SK-N-SH treated with all-trans-retinoic acid at 6 μM for 48 hours (cell line): ENCODE data around the gene USP17L27.
A peak's percentile ranks its signal among the peaks of the same experiment; 100 is the strongest.
"Not testable (repeated sequence)": the region's sequence is repeated elsewhere in the genome, so short reads cannot be mapped to it uniquely, and the experiment has no call there.

Experiments
- ATAC-seq: fragments of 200-7000 bp; cut with Tn5 transposase; 3 replicates; pipeline ENCODE4 v1.9.1; 2020; ENCODE audit warnings: mild to moderate bottlenecking, moderate library complexity
- ARNTL ChIP-seq: fragments of 450-650 bp; formaldehyde crosslinking; IDR thresholded peaks from 2 replicates; pipeline ENCODE4 v1.5.0; 2020; ENCODE audit warnings: low read depth, mild to moderate bottlenecking, moderate library complexity, borderline replicate concordance
- BACH2 ChIP-seq: fragments of 250-450 bp; sonication (Bioruptor Pico); IDR thresholded peaks from 2 replicates; pipeline ENCODE4 v1.9.0; 2021; ENCODE audit warnings: mild to moderate bottlenecking, borderline replicate concordance
- ESRRG ChIP-seq: fragments of 250-450 bp; sonication (Bioruptor Pico); IDR thresholded peaks from 2 replicates; pipeline ENCODE4 v1.6.1; 2021; ENCODE audit warnings: mild to moderate bottlenecking
- GLIS3 ChIP-seq: fragments of 250-450 bp; sonication (Bioruptor Pico); IDR thresholded peaks from 2 replicates; pipeline ENCODE4 v1.5.0; 2020; ENCODE audit warnings: mild to moderate bottlenecking, moderate library complexity
- ISL1 ChIP-seq: fragments of 250-450 bp; sonication (Bioruptor Pico); IDR thresholded peaks from 2 replicates; pipeline ENCODE4 v2.1.2; 2022; ENCODE audit warnings: mild to moderate bottlenecking, moderate library complexity
- PPARA ChIP-seq: fragments of 250-450 bp; sonication (Bioruptor Pico); IDR thresholded peaks from 2 replicates; pipeline ENCODE4 v1.5.0; 2020; ENCODE audit warnings: mild to moderate bottlenecking, borderline replicate concordance
- RARB ChIP-seq: fragments of 250-450 bp; sonication (Bioruptor Pico); IDR thresholded peaks from 2 replicates; pipeline ENCODE4 v1.8.0; 2021; ENCODE audit warnings: mild to moderate bottlenecking, moderate library complexity
- SNAI2 ChIP-seq: fragments of 250-450 bp; sonication (Bioruptor Pico); IDR thresholded peaks from 2 replicates; pipeline ENCODE4 v1.5.0; 2020; ENCODE audit warnings: mild to moderate bottlenecking, moderate library complexity
- TCF4 ChIP-seq: fragments of 250-450 bp; sonication (Bioruptor Pico); IDR thresholded peaks from 2 replicates; pipeline ENCODE4 v1.8.0; 2021; ENCODE audit warnings: mild to moderate bottlenecking, moderate library complexity, borderline replicate concordance
- ZC3H10 ChIP-seq: fragments of 250-450 bp; sonication (Bioruptor Pico); IDR thresholded peaks from 2 replicates; pipeline ENCODE4 v1.5.1; 2021; ENCODE audit warnings: mild to moderate bottlenecking, moderate library complexity
- ZFP3 ChIP-seq: fragments of 250-450 bp; sonication (Bioruptor Pico); IDR thresholded peaks from 2 replicates; pipeline ENCODE4 v1.5.0; 2020; ENCODE audit warnings: mild to moderate bottlenecking, moderate library complexity
- ZFP30 ChIP-seq: fragments of 450-650 bp; formaldehyde crosslinking; IDR thresholded peaks from 2 replicates; pipeline ENCODE4 v1.5.0; 2022; ENCODE audit warnings: mild to moderate bottlenecking, moderate library complexity
- ZNF565 ChIP-seq: fragments of 450-650 bp; formaldehyde crosslinking; conservative IDR thresholded peaks from 2 replicates; pipeline ENCODE4 v1.5.0; 2020; ENCODE audit warnings: low read depth, mild to moderate bottlenecking, moderate library complexity
- ZNF8 ChIP-seq: fragments of 450-650 bp; formaldehyde crosslinking; IDR thresholded peaks from 2 replicates; pipeline ENCODE4 v1.5.0; 2020; ENCODE audit warnings: mild to moderate bottlenecking, moderate library complexity
- TF ChIP-seq, protein P1 (sequence below): fragments of 250-450 bp; sonication (Bioruptor Pico); IDR thresholded peaks from 2 replicates; pipeline ENCODE4 v1.8.0; 2020; ENCODE audit warnings: mild to moderate bottlenecking, moderate library complexity, borderline replicate concordance
- TF ChIP-seq, protein P2 (sequence below): fragments of 250-450 bp; sonication (Bioruptor Pico); IDR thresholded peaks from 2 replicates; pipeline ENCODE4 v1.5.1; 2021; ENCODE audit warnings: mild to moderate bottlenecking, moderate library complexity

The USP17L27 gene, protein sequence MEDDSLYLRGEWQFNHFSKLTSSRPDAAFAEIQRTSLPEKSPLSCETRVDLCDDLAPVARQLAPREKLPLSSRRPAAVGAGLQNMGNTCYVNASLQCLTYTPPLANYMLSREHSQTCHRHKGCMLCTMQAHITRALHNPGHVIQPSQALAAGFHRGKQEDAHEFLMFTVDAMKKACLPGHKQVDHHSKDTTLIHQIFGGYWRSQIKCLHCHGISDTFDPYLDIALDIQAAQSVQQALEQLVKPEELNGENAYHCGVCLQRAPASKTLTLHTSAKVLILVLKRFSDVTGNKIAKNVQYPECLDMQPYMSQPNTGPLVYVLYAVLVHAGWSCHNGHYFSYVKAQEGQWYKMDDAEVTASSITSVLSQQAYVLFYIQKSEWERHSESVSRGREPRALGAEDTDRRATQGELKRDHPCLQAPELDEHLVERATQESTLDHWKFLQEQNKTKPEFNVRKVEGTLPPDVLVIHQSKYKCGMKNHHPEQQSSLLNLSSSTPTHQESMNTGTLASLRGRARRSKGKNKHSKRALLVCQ

DNA sequence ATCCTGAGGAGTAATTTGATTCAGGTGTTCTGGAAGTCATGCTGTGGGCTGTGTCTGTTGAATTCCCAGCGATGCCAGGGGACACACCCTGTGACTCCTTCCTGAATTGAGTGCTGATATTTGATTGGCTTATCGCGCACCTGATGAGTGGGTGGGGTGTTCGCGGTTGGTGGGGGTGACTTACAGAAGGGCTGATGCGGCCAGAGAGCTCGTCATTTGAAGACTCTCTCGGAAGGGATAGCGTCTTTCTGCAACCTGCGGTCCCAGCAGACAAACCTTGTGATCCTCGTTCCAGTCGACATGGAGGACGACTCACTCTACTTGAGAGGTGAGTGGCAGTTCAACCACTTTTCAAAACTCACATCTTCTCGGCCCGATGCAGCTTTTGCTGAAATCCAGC is at the start of gene USP17L27:
Gene USP17L27 (plus strand): TSS at position 301 of the 400 bp plus-strand sequence. CDS start 0 bp downstream, at position 301.
- not testable (repeated sequence) for ATAC-seq

DNA sequence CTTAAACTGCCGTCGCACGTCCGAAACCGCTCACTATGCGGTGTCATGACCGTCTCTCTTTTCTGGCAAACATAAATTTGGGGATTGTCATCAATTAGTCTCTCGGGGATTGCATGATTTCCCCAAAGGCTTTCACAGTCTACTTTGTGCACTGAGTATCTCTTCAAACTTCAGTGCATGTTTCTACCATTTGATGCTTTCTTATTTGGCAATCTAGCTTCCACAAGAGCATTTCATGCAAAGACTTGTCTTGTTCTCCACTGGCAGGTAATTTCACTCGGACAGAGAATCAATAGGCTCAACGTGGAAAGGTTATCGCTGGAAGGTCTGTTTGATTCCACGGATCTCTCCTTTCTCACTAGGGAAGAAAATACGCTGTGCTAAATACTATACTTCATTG is 19.8 kb upstream of the USP17L27 start:
- not testable (repeated sequence) for ATAC-seq

DNA sequence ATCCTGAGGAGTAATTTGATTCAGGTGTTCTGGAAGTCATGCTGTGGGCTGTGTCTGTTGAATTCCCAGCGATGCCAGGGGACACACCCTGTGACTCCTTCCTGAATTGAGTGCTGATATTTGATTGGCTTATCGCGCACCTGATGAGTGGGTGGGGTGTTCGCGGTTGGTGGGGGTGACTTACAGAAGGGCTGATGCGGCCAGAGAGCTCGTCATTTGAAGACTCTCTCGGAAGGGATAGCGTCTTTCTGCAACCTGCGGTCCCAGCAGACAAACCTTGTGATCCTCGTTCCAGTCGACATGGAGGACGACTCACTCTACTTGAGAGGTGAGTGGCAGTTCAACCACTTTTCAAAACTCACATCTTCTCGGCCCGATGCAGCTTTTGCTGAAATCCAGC is 19.1 kb upstream of the USP17L27 start, which contains the start of gene USP17L24:
Gene USP17L24 (plus strand): TSS at position 301 of the 400 bp plus-strand sequence. CDS start 0 bp downstream, at position 301.
- not testable (repeated sequence) for ATAC-seq

DNA sequence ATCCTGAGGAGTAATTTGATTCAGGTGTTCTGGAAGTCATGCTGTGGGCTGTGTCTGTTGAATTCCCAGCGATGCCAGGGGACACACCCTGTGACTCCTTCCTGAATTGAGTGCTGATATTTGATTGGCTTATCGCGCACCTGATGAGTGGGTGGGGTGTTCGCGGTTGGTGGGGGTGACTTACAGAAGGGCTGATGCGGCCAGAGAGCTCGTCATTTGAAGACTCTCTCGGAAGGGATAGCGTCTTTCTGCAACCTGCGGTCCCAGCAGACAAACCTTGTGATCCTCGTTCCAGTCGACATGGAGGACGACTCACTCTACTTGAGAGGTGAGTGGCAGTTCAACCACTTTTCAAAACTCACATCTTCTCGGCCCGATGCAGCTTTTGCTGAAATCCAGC is 14.3 kb upstream of the USP17L27 start, which contains the start of gene USP17L25:
Gene USP17L25 (plus strand): TSS at position 301 of the 400 bp plus-strand sequence. CDS start 0 bp downstream, at position 301.
- ATAC-seq = not testable (repeated sequence)

DNA sequence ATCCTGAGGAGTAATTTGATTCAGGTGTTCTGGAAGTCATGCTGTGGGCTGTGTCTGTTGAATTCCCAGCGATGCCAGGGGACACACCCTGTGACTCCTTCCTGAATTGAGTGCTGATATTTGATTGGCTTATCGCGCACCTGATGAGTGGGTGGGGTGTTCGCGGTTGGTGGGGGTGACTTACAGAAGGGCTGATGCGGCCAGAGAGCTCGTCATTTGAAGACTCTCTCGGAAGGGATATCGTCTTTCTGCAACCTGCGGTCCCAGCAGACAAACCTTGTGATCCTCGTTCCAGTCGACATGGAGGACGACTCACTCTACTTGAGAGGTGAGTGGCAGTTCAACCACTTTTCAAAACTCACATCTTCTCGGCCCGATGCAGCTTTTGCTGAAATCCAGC is 9.6 kb upstream of the USP17L27 start, which contains the start of gene USP17L26:
Gene USP17L26 (plus strand): TSS at position 301 of the 400 bp plus-strand sequence. CDS start 0 bp downstream, at position 301.
- ATAC-seq = not testable (repeated sequence)

DNA sequence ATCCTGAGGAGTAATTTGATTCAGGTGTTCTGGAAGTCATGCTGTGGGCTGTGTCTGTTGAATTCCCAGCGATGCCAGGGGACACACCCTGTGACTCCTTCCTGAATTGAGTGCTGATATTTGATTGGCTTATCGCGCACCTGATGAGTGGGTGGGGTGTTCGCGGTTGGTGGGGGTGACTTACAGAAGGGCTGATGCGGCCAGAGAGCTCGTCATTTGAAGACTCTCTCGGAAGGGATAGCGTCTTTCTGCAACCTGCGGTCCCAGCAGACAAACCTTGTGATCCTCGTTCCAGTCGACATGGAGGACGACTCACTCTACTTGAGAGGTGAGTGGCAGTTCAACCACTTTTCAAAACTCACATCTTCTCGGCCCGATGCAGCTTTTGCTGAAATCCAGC is 4.8 kb upstream of the USP17L27 start, which contains the start of gene USP17L5:
Gene USP17L5 (plus strand): TSS at position 301 of the 400 bp plus-strand sequence. CDS start 0 bp downstream, at position 301.
- ATAC-seq = not testable (repeated sequence)

DNA sequence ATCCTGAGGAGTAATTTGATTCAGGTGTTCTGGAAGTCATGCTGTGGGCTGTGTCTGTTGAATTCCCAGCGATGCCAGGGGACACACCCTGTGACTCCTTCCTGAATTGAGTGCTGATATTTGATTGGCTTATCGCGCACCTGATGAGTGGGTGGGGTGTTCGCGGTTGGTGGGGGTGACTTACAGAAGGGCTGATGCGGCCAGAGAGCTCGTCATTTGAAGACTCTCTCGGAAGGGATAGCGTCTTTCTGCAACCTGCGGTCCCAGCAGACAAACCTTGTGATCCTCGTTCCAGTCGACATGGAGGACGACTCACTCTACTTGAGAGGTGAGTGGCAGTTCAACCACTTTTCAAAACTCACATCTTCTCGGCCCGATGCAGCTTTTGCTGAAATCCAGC is 4.6 kb downstream of the USP17L27 start, which contains the start of gene USP17L28:
Gene USP17L28 (plus strand): TSS at position 301 of the 400 bp plus-strand sequence. CDS start 0 bp downstream, at position 301.
- not testable (repeated sequence) for ATAC-seq

DNA sequence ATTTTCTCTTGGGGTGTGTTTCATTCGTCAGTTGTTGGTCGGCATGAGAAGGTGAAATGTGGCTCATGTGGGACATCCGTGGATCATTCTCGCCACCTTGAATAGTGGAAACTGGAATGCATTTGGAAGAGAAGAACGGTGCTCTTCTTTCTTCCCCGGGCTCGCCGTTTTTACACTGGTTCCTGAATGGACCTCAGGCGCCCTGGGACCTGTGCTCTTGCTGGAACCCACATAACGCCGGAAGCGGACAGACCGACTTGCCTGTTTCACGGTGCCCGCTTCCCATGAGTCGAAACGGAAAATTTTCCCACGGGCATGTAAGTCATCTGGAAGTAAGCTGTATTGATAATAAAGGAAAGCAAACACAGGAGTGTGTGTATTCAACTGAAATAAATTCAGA is 6.9 kb downstream of the USP17L27 start:
- ATAC-seq = not testable (repeated sequence)

DNA sequence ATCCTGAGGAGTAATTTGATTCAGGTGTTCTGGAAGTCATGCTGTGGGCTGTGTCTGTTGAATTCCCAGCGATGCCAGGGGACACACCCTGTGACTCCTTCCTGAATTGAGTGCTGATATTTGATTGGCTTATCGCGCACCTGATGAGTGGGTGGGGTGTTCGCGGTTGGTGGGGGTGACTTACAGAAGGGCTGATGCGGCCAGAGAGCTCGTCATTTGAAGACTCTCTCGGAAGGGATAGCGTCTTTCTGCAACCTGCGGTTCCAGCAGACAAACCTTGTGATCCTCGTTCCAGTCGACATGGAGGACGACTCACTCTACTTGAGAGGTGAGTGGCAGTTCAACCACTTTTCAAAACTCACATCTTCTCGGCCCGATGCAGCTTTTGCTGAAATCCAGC is 9.4 kb downstream of the USP17L27 start, which contains the start of gene USP17L29:
Gene USP17L29 (plus strand): TSS at position 301 of the 400 bp plus-strand sequence. CDS start 0 bp downstream, at position 301.
- ATAC-seq = not testable (repeated sequence)

DNA sequence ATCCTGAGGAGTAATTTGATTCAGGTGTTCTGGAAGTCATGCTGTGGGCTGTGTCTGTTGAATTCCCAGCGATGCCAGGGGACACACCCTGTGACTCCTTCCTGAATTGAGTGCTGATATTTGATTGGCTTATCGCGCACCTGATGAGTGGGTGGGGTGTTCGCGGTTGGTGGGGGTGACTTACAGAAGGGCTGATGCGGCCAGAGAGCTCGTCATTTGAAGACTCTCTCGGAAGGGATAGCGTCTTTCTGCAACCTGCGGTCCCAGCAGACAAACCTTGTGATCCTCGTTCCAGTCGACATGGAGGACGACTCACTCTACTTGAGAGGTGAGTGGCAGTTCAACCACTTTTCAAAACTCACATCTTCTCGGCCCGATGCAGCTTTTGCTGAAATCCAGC is 18.9 kb downstream of the USP17L27 start, which contains the start of gene USP17L30:
Gene USP17L30 (plus strand): TSS at position 301 of the 400 bp plus-strand sequence. CDS start 0 bp downstream, at position 301.
- ATAC-seq = not testable (repeated sequence)

DNA sequence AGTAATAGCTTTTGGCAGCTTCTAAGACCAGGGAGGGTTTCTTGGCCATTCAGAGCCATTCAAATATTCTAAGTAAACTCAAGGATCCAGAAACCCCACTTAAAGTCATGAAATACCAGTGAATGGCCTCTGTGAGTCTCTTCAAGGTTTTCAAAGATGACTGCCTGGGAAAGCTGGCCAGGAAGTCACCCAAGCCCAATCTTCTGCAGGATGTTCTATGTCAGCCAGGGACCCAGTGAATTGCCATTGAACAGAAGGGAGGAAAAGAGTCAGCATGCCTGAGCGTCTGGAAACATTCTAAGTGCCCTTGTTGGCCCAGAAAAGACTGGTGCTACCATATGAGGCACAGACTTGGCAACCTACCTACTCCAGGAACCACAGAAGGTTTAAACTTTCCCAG is 35.9 kb downstream of the USP17L27 start:
- ATAC-seq = not testable (repeated sequence)

DNA sequence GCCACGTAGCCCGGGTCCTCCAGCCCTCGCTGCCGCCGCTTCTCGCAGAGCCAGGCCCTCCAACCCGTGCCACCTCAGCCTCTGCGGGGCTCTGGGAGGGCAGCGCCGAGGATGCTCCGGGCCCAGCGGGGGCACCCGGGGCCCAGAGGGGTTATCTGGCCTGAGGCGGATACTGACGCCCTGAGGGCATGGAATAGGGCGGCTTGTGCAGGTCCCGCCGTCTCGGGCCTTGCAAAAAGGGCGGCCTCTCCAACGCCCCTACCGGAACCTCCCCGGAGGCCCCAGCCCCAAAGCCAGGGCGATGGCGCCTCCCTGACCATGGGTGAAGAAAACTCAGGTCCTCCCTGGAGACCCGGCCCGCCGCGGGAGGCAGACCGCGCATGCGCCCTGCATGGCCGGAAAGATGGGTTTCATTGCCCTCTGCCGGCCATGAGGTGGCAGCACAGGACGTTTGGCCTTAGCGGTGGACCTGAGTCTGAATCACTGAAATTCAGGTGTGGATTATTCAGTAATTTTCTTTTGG is 37.1 kb downstream of the USP17L27 start:
- ATAC-seq = peak; percentile 51; the same call in 2 of the 3 replicates

DNA sequence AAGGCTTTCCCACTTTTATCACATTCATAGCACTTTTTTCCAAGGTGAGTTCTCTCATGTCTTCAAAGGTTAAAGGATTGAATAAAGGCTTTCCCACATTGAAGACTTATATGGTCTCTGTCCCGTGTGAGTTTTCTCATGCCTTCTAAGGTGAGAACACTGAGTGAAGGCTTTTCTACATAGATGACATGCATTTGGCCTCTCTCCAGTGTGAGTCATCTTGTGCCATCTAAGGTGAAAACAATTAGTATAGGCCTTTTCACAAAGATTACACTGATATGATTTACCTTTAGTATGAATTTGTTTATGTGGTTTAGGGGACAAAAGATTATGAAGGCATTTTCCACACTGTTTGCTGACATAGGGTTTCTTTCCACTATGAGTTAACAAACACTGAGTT is 40.2 kb downstream of the USP17L27 start:
- ATAC-seq = no peak
- TF ChIP-seq SNAI2 (no peak), BACH2 (CRISPR knock-in tag) (no peak), ZFP30 (CRISPR knock-in tag) (no peak), ISL1 (CRISPR knock-in tag) (no peak), PPARA (CRISPR knock-in tag) (no peak), ZNF8 (CRISPR knock-in tag) (no peak), ESRRG (CRISPR knock-in tag) (no peak), GLIS3 (CRISPR knock-in tag) (no peak), ZC3H10 (CRISPR knock-in tag) (no peak), TCF4 (CRISPR knock-in tag) (no peak), RARB (CRISPR knock-in tag) (no peak), ARNTL (no peak), ZNF565 (CRISPR knock-in tag) (no peak), ZFP3 (CRISPR knock-in tag) (no peak)
- TF ChIP-seq, protein P1, sequence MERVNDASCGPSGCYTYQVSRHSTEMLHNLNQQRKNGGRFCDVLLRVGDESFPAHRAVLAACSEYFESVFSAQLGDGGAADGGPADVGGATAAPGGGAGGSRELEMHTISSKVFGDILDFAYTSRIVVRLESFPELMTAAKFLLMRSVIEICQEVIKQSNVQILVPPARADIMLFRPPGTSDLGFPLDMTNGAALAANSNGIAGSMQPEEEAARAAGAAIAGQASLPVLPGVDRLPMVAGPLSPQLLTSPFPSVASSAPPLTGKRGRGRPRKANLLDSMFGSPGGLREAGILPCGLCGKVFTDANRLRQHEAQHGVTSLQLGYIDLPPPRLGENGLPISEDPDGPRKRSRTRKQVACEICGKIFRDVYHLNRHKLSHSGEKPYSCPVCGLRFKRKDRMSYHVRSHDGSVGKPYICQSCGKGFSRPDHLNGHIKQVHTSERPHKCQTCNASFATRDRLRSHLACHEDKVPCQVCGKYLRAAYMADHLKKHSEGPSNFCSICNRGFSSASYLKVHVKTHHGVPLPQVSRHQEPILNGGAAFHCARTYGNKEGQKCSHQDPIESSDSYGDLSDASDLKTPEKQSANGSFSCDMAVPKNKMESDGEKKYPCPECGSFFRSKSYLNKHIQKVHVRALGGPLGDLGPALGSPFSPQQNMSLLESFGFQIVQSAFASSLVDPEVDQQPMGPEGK = no peak
- TF ChIP-seq, protein P2, sequence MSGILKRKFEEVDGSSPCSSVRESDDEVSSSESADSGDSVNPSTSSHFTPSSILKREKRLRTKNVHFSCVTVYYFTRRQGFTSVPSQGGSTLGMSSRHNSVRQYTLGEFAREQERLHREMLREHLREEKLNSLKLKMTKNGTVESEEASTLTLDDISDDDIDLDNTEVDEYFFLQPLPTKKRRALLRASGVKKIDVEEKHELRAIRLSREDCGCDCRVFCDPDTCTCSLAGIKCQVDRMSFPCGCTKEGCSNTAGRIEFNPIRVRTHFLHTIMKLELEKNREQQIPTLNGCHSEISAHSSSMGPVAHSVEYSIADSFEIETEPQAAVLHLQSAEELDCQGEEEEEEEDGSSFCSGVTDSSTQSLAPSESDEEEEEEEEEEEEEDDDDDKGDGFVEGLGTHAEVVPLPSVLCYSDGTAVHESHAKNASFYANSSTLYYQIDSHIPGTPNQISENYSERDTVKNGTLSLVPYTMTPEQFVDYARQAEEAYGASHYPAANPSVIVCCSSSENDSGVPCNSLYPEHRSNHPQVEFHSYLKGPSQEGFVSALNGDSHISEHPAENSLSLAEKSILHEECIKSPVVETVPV (CRISPR knock-in tag) = no peak
